Keratinocyte (primary cell): ENCODE results near the gene AZU1. TPM values are rescaled to one million over a fixed set of nuclear protein-coding genes. Genes with fewer than 3 reads are reported as not detected.
"Not testable (repeated sequence)": the region's sequence is repeated elsewhere in the genome, so short reads cannot be mapped to it uniquely, and the experiment has no call there.

Experiments
- DNase-seq: peaks from one replicate; pipeline ENCODE4 v3.0.0-alpha.2; 2011; ENCODE audit warnings: low read depth, missing footprints, low spot score
- FAIRE-seq: peaks from 2 replicates; lab custom pipeline; 2011; peaks lifted over from hg19 to GRCh38; lab: Jason Lieb, UNC
- H2AFZ ChIP-seq: 2 replicates; pipeline ENCODE4 v1.6.0; 2012; ENCODE audit warnings: low read length, control low read depth, inconsistent platforms; ENCODE audit not compliant: control insufficient read depth
- H3K27ac ChIP-seq: 2 replicates; pipeline ENCODE4 v1.5.1; 2011; ENCODE audit warnings: low read length; ENCODE audit not compliant: control insufficient read depth, insufficient read depth
- H3K27me3 ChIP-seq: 3 replicates; pipeline ENCODE4 v1.6.0; 2011; ENCODE audit warnings: low read length; ENCODE audit not compliant: control insufficient read depth, insufficient read depth; ENCODE audit errors: extremely low read depth
- H3K36me3 ChIP-seq, 2 experiments: 2 replicates in 1 of 2; 3 replicates in 1 of 2; pipeline ENCODE4 v1.5.1; 2011; ENCODE audit warnings: low read length in 2 of 2, mild to moderate bottlenecking in 1 of 2; ENCODE audit not compliant: control insufficient read depth in 2 of 2, insufficient read depth in 2 of 2; ENCODE audit errors: extremely low read depth in 1 of 2
- H3K4me1 ChIP-seq: 3 replicates; pipeline ENCODE4 v1.5.1; 2011; ENCODE audit warnings: low read length; ENCODE audit not compliant: control insufficient read depth, insufficient read depth; ENCODE audit errors: extremely low read depth
- H3K4me2 ChIP-seq: 3 replicates; pipeline ENCODE4 v1.6.0; 2011; ENCODE audit warnings: low read depth, low read length; ENCODE audit not compliant: control insufficient read depth, insufficient read depth; ENCODE audit errors: extremely low read depth
- H3K4me3 ChIP-seq, 3 experiments: fragments of 200-600 bp in 1 of 3; sonication (generic) in 1 of 3; 2 replicates in 2 of 3; 3 replicates in 1 of 3; pipeline ENCODE4 v1.5.1; 2011 to 2016; ENCODE audit warnings: low read length in 3 of 3, mild to moderate bottlenecking in 3 of 3, control low read depth in 2 of 3, inconsistent platforms in 1 of 3, low read depth in 1 of 3, mixed read lengths in 1 of 3, mixed run types in 1 of 3, moderate library complexity in 1 of 3; ENCODE audit not compliant: control insufficient read depth in 2 of 3, insufficient read depth in 2 of 3; ENCODE audit errors: extremely low read depth in 1 of 3
- H3K79me2 ChIP-seq: 2 replicates; pipeline ENCODE4 v1.6.0; 2012; ENCODE audit warnings: low read length; ENCODE audit not compliant: control insufficient read depth, insufficient read depth
- H3K9ac ChIP-seq: 3 replicates; pipeline ENCODE4 v1.6.0; 2011; ENCODE audit warnings: low read length; ENCODE audit not compliant: control insufficient read depth, insufficient read depth; ENCODE audit errors: extremely low read depth
- H3K9me1 ChIP-seq: 3 replicates; pipeline ENCODE4 v1.6.0; 2011; ENCODE audit warnings: low read length; ENCODE audit not compliant: control insufficient read depth, insufficient read depth; ENCODE audit errors: extremely low read depth
- H3K9me3 ChIP-seq: 2 replicates; pipeline ENCODE4 v1.5.1; 2012; ENCODE audit warnings: low read depth, low read length; ENCODE audit not compliant: control insufficient read depth
- H4K20me1 ChIP-seq: 3 replicates; pipeline ENCODE4 v1.6.0; 2011; ENCODE audit warnings: low read length; ENCODE audit not compliant: control insufficient read depth, insufficient read depth; ENCODE audit errors: extremely low read depth
- CTCF ChIP-seq, 3 experiments: IDR thresholded peaks in 1 of 3; conservative IDR thresholded peaks in 1 of 3; optimal IDR thresholded peaks in 1 of 3; 2 replicates in 2 of 3; 3 replicates in 1 of 3; pipeline versions ENCODE3 to v1.5.1; 2011; ENCODE audit warnings: low read length in 3 of 3, mild to moderate bottlenecking in 3 of 3, moderate library complexity in 2 of 3, control low read depth in 1 of 3, inconsistent platforms in 1 of 3; ENCODE audit not compliant: insufficient read depth in 2 of 3; ENCODE audit errors: extremely low read depth in 1 of 3
- EZH2 ChIP-seq: IDR thresholded peaks from one replicate; pipeline ENCODE4 v1.6.1; 2012; ENCODE audit warnings: inconsistent platforms, mild to moderate bottlenecking, low read length, moderate library complexity
- dilution Hi-C: fragments of 300-500 bp; cut with MboI; formaldehyde crosslinking; loops from one replicate; pipeline ENCODE4 v1.7.0; 2020; ENCODE audit warnings: low sequenced_read_pairs; ENCODE audit not compliant: extremely low pct_ligation_motif_present
- polyA plus RNA-seq, 5 experiments: library from polyadenylated mRNA; depleted of rRNA in 3 of 5; stranded (reverse) in 3 of 5; stranded (forward) in 1 of 5; unstranded in 1 of 5; fragments of >200 nt; gene quantifications; 1 replicate in 1 of 5; 2 replicates in 3 of 5; 3 replicates in 1 of 5; pipeline versions ENCODE4 v1.2.1 to v1.2.3, GENCODE V29; 2011 to 2012; ENCODE audit warnings: missing spikeins in 2 of 5, low read depth in 1 of 5, low replicate concordance in 1 of 5

Gene AZU1
- polyA plus RNA-seq, 1 donor (not counting 4 experiments of a cell fraction or from before 2014, with no cell fraction given) = not detected

- Histone ChIP-seq H2AFZ (no peak overlapping the region), H3K4me2 (no peak overlapping the region), H3K27ac (no peak overlapping the region), H3K36me3 (no peaks in the 10 kb centered on the region), H3K79me2 (no peaks in the 10 kb centered on the region), H3K9me1 (no peaks in the 10 kb centered on the region), H3K27me3 (peaks cover 58% of the 10 kb centered on the region), H3K4me3 (no peak overlapping the region), H3K9ac (no peak overlapping the region), H3K4me1 (peaks cover 4% of the 10 kb centered on the region), H4K20me1 (peaks cover 4% of the 10 kb centered on the region), H3K9me3 (no peaks in the 10 kb centered on the region)
- no peak for TF ChIP-seq CTCF (optimal IDR thresholded peaks at IDR 0.05 in 1 of 3, IDR thresholded peaks at IDR 0.05 in 1 of 3, conservative IDR thresholded peaks at IDR 0.05 in 1 of 3; ENCODE audit: extremely low read depth in 1 of 3, insufficient read depth in 2 of 3, low read length in 3 of 3)
- no peak for TF ChIP-seq EZH2
- FAIRE-seq (no peak), DNase-seq (no peak)
- dilution Hi-C loops = no loop called here
Observed at GRCh38 chr19:848386-848921, 20.8 kb downstream of the AZU1 start.

GRCh38 chr19:849195-849594, 21.6 kb downstream of the AZU1 start:
- dilution Hi-C loops, H2AFZ ChIP-seq, H3K9me3 ChIP-seq, DNase-seq, FAIRE-seq, H3K9me1 ChIP-seq, H4K20me1 ChIP-seq, H3K4me1 ChIP-seq, H3K27ac ChIP-seq, H3K4me2 ChIP-seq, H3K4me3 ChIP-seq, H3K36me3 ChIP-seq, H3K9ac ChIP-seq, H3K79me2 ChIP-seq: not testable (repeated sequence)
- peaks cover 56% of the 10 kb centered on the region for H3K27me3 ChIP-seq
